Lower lobe of right lung (tissue), 2 donors: ENCODE data around the gene SRPK1. TPM values are rescaled to one million over a fixed set of nuclear protein-coding genes. Genes with fewer than 3 reads are reported as not detected.

Experiments
- ATAC-seq, 2 donors: fragments of 200-7000 bp; cut with Tn5 transposase; one replicate each; pipeline ENCODE4 v1.9.1; 2020 to 2022; ENCODE audit warnings: mild to moderate bottlenecking in 2 of 2, moderate library complexity in 2 of 2
- DNase-seq: peaks from one replicate; pipeline ENCODE4 v3.0.0-alpha.2; 2020
- H3K27ac ChIP-seq: fragments of 200-600 bp; one replicate; pipeline ENCODE4 v1.8.0; 2022
- H3K27me3 ChIP-seq: fragments of 200-600 bp; one replicate; pipeline ENCODE4 v1.8.0; 2022; ENCODE audit warnings: low read depth
- H3K36me3 ChIP-seq: fragments of 200-600 bp; one replicate; pipeline ENCODE4 v1.8.0; 2022; ENCODE audit warnings: mild to moderate bottlenecking
- H3K4me1 ChIP-seq: fragments of 200-600 bp; one replicate; pipeline ENCODE4 v1.8.0; 2022
- H3K4me3 ChIP-seq: fragments of 200-600 bp; one replicate; pipeline ENCODE4 v1.8.0; 2022; ENCODE audit warnings: mild to moderate bottlenecking
- H3K9me3 ChIP-seq: fragments of 200-600 bp; one replicate; pipeline ENCODE4 v1.8.0; 2022
- CTCF ChIP-seq: fragments of 200-600 bp; IDR thresholded peaks from one replicate; pipeline ENCODE4 v1.8.0; 2022; ENCODE audit warnings: antibody characterized with exemption, mild to moderate bottlenecking
- intact Hi-C: fragments of 100-400 bp; cut with DNase I; formaldehyde crosslinking; loops from one replicate; pipeline ENCODE4 v1.11.0; 2022
- total RNA-seq: library from RNA; stranded (reverse); fragmentation: NEBNext Ultra II Directional; extraction: Animal tissue kit (Norgen Biotek cat#: 25700); gene quantifications from one replicate; pipeline ENCODE4 v1.2.1, GENCODE V29; 2021
- donor health status: DM: no; HTN: yes; CAD: no; lungs with severe emphysema.

Gene SRPK1
- total RNA-seq, 1 donor from 2014 or later = 30.9 TPM

GRCh38 chr6:35788423-35788982 is 132.4 kb downstream of the SRPK1 start:
- ATAC-seq (no peak), DNase-seq (no peak)
- intact Hi-C loops = no loop called here
- peaks cover 47% of the 10 kb centered on the region for H3K27me3 ChIP-seq
- H3K27ac ChIP-seq = no peak overlapping the region
- H3K9me3 ChIP-seq = no peaks in the 10 kb centered on the region
- no peaks in the 10 kb centered on the region for H3K36me3 ChIP-seq
- no peak for TF ChIP-seq CTCF
- no peaks in the 10 kb centered on the region for H3K4me1 ChIP-seq
- no peak overlapping the region for H3K4me3 ChIP-seq

GRCh38 chr6:35787266-35788218 is 133.4 kb downstream of the SRPK1 start:
- Histone ChIP-seq H3K4me3 (no peak overlapping the region), H3K36me3 (no peaks in the 10 kb centered on the region), H3K27ac (no peak overlapping the region), H3K4me1 (no peaks in the 10 kb centered on the region), H3K9me3 (no peaks in the 10 kb centered on the region), H3K27me3 (peaks cover 47% of the 10 kb centered on the region)
- no peak for TF ChIP-seq CTCF
- intact Hi-C loops = no loop called here
- DNase-seq = no peak
- ATAC-seq = peak; percentile 17 to 21

- Histone ChIP-seq H3K4me3 (no peak overlapping the region), H3K36me3 (no peaks in the 10 kb centered on the region), H3K27ac (no peak overlapping the region), H3K27me3 (peaks cover 47% of the 10 kb centered on the region), H3K4me1 (no peaks in the 10 kb centered on the region), H3K9me3 (no peaks in the 10 kb centered on the region)
- intact Hi-C loops = no loop called here
- TF ChIP-seq CTCF = no peak
- DNase-seq (no peak), ATAC-seq (peak; percentile 26 to 42)
Measured at GRCh38 chr6:35786810-35787209, 134.1 kb downstream of the SRPK1 start.

GRCh38 chr6:35786272-35786671 is 134.6 kb downstream of the SRPK1 start:
- TF ChIP-seq CTCF = no peak
- Histone ChIP-seq H3K4me1 (no peaks in the 10 kb centered on the region), H3K27me3 (peaks cover 47% of the 10 kb centered on the region)

GRCh38 chr6:35784200-35784599 is 136.7 kb downstream of the SRPK1 start:
- TF ChIP-seq CTCF = no peak
- no peak for ATAC-seq
- Histone ChIP-seq H3K9me3 (no peaks in the 10 kb centered on the region), H3K4me1 (no peaks in the 10 kb centered on the region), H3K27me3 (peaks cover 46% of the 10 kb centered on the region), H3K36me3 (no peaks in the 10 kb centered on the region), H3K4me3 (no peak overlapping the region), H3K27ac (no peak overlapping the region)
- intact Hi-C loops = no loop called here
- DNase-seq = no peak

More at GRCh38 chr6:35786272-35786671, 134.6 kb downstream of the SRPK1 start:
- Histone ChIP-seq H3K36me3 (no peaks in the 10 kb centered on the region), H3K9me3 (no peaks in the 10 kb centered on the region), H3K4me3 (no peak overlapping the region), H3K27ac (no peak overlapping the region)
- intact Hi-C loops = no loop called here
- ATAC-seq = no peak
- no peak for DNase-seq

Other genes with a start within 250 kb of the SRPK1 start
- 128 TPM for gene FKBP5, start 232.2 kb downstream of the SRPK1 start, total RNA-seq
- not detected for gene ARMC12, start 184.1 kb downstream of the SRPK1 start, total RNA-seq
- not detected for gene CLPSL2, start 144.5 kb downstream of the SRPK1 start, total RNA-seq
- gene CLPSL1, start 140.1 kb downstream of the SRPK1 start, total RNA-seq = not detected
- gene CLPS, start 123.8 kb downstream of the SRPK1 start, total RNA-seq = not detected
- gene LHFPL5, start 115.7 kb downstream of the SRPK1 start, total RNA-seq = not detected
- 1.2 TPM for gene SLC26A8, start 103.5 kb upstream of the SRPK1 start, total RNA-seq
- gene MAPK14, start 106.7 kb upstream of the SRPK1 start, total RNA-seq = 67.9 TPM
- gene MAPK13, start 209.4 kb upstream of the SRPK1 start, total RNA-seq = 71.7 TPM